HFF-Myc (cell line): ENCODE data around the gene CMC1.

Experiments
- DNase-seq: peaks from one replicate; pipeline ENCODE4 v3.0.0-alpha.2; 2011; ENCODE audit warnings: low read depth; ENCODE audit errors: extremely low read depth
- H3K4me3 ChIP-seq: replicated peaks from 2 replicates; pipeline ENCODE4 v1.5.1; 2011; ENCODE audit warnings: low read depth, mild to moderate bottlenecking, control low read depth, low read length
- CTCF ChIP-seq: IDR thresholded peaks from 2 replicates; pipeline ENCODE4 v1.5.1; 2012; ENCODE audit warnings: mild to moderate bottlenecking, low read depth, low read length, control low read depth; ENCODE audit errors: missing control alignments

CMC1 gene

DNA sequence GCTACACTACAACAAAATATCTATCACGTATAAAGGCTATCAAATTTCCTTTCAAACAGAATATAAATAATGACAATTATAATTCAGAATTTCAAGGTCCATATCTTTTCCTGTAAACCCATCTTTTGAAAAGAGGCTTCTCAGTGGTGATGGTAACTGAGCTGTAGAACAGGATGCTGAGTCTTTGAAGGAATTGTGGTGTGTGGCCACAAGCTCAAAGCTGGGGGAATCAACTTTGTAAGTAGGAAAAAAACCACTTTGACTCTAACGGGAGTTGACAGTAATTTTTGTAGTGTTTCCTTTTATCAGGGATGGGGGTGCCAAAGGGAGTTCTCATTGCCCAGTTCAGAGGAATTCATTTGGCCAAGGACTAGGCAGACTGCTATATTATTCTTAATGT, 93.8 kb downstream of the CMC1 start:
- TF ChIP-seq CTCF: no peak
- H3K4me3 ChIP-seq: no peak overlapping the region
- DNase-seq: no peak

DNA sequence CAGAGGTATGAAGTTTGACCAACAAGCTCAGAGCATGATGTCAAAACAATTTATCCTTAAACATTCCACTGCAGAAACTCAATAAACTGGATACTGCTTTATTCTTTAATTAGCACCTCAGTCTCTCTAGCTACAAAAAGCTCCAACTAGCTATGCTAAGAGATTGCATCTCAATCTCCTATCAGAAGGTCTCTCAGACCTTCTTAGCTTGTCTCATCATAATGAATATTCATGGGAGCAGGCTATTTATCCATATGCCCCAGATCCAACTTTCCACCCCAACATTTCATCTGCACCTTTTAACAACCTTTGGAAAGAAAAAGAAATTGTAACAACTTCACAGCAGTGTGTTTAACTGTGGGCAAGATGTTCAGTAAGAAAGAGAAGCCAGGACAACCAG, 95.8 kb downstream of the CMC1 start:
- H3K4me3 ChIP-seq: no peak overlapping the region
- TF ChIP-seq CTCF: no peak
- no peak for DNase-seq

DNA sequence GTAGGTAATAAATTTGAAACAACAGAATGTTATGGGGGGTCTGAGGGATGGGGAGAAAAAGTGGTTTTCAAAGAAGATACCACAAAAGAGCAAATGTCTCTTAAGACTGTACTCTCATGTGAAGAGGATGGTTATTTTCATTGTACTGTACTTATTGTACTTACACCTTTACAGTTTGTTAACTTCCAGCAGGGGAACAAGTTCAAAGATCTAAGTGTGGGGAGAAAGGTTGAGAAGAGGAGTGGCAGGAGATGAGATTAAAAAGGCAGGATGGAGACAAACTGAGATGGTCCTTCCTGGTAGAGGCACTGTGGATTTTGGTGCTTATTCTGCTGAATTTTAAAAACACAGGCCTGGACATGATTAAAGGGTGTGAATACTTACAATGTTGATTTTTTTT, 101.7 kb downstream of the CMC1 start:
- TF ChIP-seq CTCF: no peak
- no peak for DNase-seq
- no peak overlapping the region for H3K4me3 ChIP-seq

DNA sequence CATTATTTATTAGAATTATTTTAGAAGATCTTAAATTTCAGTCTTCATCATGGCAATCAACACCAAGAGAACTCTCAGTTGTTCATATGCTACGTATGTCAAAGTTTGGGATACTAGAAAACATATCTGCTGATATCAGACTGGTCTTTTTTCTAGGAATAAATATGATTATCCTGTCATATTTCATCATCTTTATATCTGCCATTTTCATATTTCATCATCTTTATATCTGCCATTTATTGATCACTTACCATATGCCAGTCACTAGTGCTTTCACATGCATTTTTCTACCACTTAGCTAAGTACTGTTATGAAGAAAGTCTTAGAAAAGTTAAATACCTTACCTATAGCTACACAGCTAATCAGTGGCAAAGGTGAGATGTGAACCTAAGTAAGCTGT, 104.3 kb downstream of the CMC1 start:
- H3K4me3 ChIP-seq: no peak overlapping the region
- DNase-seq: no peak

GRCh38 chr3:28347374-28348264, 106.2 kb downstream of the CMC1 start:
- H3K4me3 ChIP-seq: peak overlapping the region; percentile 87
- DNase-seq: no peak
- TF ChIP-seq CTCF: no peak

More for the DNA sequence above, 104.3 kb downstream of the CMC1 start:
- no peak for TF ChIP-seq CTCF

GRCh38 chr3:28348265-28348628, 106.8 kb downstream of the CMC1 start:
- DNase-seq: no peak
- no peak for TF ChIP-seq CTCF
- H3K4me3 ChIP-seq: peak overlapping the region; percentile 87
